GM19099 (cell line): Measurements from ENCODE around the gene NDUFB2.

ENCODE experiments used
- POLR2A ChIP-seq: IDR thresholded peaks from 3 replicates; pipeline ENCODE4 v1.6.1; 2011; ENCODE audit warnings: low read depth; ENCODE audit not compliant: insufficient read length; ENCODE audit errors: extremely low read depth

Gene NDUFB2

DNA sequence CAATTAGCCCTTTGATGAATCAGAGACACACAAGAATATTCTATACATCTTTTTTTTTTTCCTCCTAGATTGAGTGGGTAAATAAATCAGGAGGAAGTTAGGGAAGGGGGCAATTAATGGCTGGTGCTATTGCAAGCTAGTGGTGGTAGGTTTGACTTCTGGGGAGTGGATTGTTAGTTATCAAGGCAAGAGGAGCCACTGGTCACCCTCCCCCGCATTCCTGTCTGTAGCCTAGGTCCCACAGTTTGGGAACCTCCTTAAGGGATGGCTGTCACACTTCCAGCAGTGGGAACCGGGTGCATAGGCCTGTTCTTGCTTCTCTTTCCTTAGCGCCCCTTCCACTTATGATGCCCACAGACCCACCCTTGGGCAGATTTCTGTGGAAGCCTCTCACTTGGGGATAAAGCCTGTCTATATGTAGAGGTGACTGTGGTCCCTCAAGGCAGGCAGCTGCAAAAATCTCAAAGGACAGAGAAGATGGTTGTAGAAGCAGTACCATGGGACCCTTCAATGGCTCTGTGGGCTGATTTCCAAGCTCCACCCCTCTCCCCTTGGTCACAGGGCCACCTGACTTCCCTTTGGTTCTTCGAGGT lies 26.1 kb upstream of the NDUFB2 start:
- no peak for TF ChIP-seq POLR2A

DNA sequence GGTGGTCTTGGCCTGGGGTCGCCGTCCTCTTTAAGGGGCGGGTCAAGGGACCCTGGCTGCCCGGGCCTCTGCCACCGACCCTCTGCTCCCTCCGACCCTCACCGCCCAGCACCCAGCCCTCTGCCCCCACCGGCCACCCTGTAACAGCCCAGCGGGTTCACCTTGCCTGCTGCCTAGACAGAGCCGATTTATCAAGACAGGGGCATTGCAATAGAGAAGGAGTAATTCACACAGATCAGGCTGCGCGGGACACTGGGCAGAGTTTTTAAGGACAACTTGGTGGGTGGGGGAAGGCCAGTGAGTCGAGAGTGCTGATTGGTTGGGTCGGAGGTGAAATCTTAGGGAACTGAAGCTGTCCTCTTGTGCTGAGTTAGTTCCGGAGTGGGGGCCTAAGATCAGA lies 24.5 kb upstream of the NDUFB2 start:
- no peak for TF ChIP-seq POLR2A

DNA sequence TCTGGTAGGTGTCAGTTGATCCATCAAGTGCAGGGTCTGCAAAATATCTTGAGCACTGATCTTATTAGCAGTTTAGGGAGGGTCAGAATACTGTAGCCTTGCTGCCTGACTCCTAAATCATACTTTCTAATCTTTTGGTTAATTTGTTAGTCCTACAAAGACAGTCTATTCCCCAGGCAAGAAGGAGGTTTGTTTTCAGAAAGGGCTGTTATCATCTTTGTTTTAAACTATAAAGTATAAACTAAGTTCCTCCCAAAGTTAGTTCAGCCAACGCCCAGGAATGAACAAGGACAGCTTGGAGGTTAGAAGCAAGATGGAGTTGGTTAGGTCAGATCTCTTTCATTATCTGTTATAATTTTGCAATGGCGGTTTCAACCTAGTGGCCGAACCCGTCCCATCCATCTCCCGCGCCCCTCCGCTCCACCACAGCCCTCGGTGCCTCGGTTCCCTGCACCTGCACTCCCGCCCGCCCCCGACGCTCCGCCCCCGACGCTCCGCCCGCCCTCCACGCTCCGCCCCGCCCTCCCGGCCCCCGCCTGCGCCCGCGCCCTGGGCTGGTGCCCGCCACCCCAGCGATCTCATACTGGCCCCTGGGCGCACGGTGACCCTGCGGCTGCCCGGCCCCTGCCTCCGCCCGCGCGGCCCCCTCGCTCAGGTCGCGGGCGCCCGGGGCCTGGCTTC lies 24.0 kb upstream of the NDUFB2 start, which contains the start of gene ADCK2:
Gene ADCK2 (plus strand): TSS at position 564 of the 681 bp plus-strand sequence. CDS start 386 bp downstream, outside the sequence.
- TF ChIP-seq POLR2A: peak; percentile 54

DNA sequence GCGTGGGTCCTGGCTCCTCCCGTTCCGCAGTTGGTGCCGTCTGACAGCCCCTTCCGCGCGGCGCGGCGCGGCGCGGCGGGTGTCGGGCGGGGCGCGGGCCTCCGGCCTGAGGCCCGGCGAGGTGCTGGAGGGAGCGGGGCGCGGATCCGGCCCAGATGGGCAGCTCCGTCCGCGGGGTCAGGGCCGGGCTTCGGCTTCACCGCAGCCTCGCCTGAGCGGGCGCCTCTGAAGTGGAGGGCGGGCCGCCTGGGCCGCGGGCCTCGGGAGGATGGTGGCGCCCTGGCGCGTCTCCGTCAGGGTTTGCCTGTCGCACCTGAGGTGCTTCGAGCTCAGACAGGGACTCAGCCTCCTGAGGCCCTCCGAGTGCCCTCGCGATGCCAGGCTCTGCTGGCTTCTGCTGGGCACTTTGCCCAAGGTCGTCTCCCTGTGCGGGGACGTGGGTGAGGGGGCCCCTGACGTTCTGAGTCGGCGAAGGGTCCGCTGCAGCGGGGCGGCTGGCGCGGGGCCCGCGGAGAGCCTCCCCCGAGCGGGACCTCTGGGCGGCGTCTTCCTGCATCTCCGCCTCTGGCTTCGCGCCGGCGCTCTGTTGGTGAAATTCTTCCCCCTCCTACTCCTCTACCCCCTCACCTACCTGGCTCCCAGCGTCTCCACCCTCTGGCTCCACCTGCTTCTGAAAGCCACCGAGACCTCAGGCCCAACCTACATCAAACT lies 23.3 kb upstream of the NDUFB2 start:
- peak; percentile 42 for TF ChIP-seq POLR2A

DNA sequence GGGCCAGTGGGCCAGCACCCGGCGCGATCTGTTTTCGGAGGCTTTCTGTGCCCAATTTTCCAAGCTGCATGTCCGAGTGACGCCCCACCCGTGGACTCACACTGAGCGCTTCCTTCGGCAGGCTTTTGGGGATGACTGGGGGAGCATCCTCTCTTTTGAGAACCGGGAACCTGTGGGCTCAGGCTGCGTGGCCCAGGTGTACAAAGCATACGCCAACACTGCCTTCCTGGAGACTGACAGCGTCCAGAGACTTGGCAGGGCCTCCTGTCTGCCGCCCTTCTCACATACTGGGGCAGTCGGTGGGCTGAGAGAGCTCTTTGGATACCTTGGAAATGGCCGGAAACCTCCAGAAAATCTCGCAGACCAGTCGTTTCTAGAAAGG lies 22.7 kb upstream of the NDUFB2 start:
- no peak for TF ChIP-seq POLR2A

DNA sequence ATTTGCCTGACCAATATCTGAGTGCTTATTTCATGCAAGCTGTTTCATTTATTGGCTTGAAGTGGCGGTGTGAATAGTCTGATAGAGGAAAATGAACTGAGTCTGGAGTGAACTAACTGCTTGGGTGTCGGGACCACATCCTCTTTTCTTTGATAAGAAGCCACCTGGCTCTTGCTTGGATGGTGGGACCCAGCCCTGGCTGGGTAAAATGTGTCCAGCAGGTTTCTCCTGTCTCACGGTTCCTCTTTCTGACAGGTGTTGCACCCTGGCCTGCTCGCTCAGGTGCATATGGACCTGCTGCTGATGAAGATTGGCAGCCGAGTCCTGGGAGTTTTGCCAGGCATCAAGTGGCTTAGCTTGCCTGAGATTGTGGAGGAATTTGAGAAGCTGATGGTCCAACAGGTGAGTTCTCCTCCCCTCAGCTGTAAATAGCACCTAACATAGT lies 22.1 kb upstream of the NDUFB2 start:
- TF ChIP-seq POLR2A: no peak

DNA sequence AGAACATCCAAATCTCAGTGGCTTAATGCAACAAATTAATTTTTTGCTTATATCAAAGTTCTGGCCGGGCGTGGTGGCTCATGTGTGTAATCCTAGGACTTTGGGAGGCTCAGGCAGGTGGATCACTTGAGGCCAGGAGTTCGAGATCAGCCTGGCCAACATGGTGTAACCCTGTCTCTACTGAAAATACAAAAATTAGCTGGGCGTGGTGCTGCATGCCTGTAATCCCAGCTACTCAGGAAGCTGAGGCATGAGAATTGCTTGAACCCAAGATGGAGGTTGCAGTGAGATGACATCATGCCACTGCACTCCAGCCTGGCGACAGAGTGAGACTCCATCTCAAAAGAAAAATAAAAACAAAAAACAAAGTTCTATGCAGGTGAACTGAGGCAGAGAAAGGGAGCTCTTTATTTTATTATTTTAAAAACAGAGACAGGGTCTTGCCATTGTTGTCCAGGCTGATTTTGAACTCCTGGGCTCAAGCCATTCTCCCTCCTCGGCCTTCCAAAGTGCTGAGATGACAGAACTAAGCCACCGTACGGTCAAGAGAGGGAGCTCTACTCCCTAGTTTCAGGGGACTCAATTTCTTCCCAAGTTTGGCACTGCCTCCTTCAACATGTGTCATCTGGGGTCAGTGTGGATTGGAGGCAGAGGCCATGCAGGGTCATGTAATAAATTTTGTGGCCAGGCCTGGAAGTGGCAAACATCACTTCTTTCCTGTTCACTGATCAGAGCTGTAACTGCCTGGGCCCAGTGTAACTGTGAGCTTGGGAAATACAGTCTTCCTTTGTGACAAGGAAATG lies 21.4 kb upstream of the NDUFB2 start:
- no peak for TF ChIP-seq POLR2A

DNA sequence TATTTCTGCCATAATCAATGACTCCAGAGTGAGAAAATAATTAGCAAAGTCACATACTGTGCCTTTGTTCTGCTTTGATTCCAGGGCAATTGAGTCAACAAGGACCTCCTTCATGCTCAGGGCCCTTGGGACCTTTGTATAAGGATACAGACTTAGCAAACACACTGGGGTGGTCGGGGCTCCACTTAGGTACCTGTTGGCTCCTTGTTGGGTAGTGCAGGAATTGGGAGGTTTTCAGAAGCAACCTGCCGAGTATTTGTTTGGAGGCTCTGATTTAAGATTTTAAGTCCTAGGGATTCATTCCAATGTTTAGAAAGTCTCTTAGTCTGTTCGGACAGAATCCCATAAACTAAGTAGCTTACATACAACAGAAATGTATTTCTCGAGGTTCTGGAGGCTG lies 20.8 kb upstream of the NDUFB2 start:
- TF ChIP-seq POLR2A: no peak

DNA sequence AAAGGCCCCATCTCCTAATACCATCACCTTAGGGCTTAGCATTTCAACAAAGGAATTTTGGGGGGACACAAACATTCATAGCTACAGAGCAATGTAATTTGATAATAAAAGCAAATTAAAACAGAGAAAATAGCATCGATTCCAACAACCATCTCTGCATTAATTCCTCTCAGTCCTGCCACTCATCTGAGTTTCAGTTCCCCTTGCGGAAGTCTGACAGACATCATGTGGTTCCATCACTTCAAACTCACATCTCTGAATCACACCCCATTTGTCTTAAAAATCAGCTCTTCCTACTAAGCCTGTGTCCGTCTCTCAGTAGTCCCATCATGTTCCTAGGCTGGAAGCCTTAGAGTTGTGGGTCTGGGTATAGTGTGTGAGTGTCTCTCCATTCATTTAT lies 20.2 kb upstream of the NDUFB2 start:
- TF ChIP-seq POLR2A: no peak

DNA sequence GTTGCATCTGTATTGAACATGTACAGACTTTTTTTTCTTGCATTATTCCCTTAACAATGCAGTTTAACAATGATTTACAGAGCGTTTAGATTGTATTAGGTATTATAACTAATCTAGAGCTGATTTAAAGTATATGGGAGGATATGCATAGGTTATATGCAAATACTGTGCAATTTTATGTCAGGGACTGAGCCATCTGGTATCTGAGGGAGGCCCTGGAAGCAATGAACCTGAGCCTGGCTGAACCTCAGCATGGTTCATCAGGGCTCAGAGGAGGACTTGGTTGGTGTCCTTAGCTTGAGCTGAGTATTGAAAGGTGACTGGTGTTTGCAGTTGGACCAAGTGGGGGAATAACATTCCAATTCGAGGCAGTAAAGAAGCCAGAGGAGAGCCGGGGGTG lies 19.0 kb upstream of the NDUFB2 start:
- TF ChIP-seq POLR2A: no peak

DNA sequence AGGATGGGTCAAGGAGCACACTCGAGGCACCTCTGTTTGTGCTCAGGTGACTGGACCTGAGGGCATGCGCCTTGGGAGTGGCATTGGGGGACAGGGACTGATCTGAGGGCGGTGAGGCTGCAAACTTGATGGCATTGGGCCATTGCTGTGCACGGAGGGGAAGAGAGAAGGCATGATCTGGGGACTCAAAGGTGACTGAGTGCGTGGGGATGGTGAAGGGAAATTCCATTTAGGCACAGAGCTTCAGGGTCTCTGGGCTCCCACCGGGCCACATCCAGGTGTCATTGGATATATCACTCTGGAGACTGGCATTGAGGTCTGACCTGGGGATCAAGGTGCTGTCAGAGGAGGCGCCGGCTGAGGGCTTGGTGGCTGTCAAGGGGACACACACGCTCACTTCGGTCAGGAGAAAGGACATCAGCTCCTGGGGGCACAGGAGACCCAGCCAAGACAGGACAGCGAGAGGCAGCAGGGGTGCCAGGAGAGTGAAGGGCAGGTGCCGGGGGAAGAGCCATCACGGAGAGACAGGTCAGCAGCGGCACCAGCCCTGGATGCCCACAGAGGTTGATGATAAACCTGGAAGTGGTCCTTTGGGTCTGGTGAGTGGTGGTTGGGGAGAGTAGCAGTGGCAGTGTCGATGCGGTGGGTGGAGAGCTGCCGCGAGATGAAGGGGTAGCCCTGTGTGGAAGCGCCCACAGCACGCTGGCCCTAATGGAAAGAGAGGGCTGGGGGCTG lies 18.3 kb upstream of the NDUFB2 start:
- no peak for TF ChIP-seq POLR2A

DNA sequence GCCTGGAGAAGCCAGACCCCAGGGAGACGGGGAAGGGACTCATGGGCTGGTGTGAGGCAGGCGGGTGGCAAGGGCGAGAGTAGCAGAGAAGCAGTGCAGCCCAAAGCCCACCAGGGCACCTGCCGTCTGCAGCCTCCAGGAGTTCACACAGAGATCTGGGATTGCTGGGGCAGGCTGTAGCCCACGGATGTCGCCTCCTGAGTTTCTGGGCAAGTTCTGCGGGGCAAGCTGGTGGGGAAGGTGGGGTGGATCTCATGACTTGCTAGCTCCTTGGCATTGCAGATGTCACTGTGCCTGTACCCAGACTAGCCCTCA lies 17.7 kb upstream of the NDUFB2 start:
- no peak for TF ChIP-seq POLR2A

DNA sequence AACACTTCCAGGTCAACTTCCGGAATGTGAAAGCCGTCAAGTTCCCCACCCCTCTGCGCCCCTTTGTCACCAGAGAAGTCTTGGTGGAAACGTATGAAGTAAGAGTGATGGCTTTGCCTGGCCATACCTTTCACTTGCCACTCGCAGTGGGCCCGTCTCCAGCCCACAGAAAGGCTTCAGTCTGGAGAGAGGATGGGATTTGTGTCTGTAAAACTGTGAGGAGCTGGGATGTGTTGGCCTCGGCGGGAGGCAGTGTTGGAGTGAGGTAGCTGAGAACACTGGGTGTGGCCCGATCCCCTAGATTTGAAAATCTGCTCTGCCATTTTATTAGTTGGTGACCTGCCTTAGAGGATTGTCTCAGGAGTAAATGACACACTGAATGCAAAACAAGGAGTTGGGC lies 17.3 kb upstream of the NDUFB2 start:
- no peak for TF ChIP-seq POLR2A

DNA sequence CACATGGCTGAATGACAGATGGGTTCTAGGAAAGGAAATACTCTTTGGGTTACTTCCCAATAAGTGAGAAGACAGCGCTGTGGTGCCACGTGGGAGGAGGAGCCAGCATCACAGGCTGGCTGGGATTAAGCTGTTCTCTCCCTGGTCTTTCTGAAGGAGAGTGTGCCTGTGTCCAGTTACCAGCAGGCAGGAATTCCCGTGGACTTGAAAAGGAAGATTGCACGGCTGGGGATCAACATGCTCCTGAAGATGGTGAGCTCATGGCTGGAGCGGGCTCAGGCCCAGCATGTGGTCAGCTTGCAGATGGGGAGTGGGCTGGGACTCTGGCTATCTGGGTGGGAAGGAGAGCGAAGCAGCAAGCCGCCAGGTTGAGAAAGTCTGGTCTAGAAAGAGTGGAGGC lies 15.6 kb upstream of the NDUFB2 start:
- no peak for TF ChIP-seq POLR2A

DNA sequence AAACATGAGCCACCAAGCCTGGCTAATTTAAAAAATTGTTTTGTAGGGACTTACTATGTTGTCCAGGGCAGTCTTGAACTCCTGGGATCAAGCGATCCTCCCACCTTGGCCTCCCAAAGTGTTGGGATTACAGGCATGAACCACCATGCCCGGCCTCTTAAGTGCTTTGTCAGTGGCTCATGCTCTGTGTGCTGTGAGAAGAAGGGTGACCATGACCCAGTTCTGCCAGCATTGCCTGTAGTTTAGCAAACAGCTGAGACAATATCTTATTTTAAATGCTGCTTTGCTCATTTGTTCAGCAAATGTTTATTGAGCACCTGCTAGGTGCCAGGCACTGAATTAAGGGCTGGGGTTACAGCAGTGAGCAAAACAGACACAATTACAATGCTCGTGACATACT lies 14.7 kb upstream of the NDUFB2 start:
- no peak for TF ChIP-seq POLR2A
